Neural progenitor cell (in vitro differentiated cells): ENCODE results near the gene DIP2A. TPM values are rescaled to one million over a fixed set of nuclear protein-coding genes. Genes with fewer than 3 reads are reported as not detected.
"Not testable (repeated sequence)": the region's sequence is repeated elsewhere in the genome, so short reads cannot be mapped to it uniquely, and the experiment has no call there.

Experiments used
- DNase-seq: peaks from one replicate; pipeline ENCODE4 v3.0.0-alpha.2; 2016; ENCODE audit warnings: low spot score
- H2AFZ ChIP-seq: fragments of 200-600 bp; sonication (generic); replicated peaks from 2 replicates; pipeline ENCODE4 v1.6.1; 2016; ENCODE audit warnings: antibody characterized with exemption
- H3F3A ChIP-seq: fragments of 200-600 bp; sonication (generic); 2 replicates; pipeline ENCODE4 v1.6.1; 2016; ENCODE audit warnings: antibody characterized with exemption, low read depth
- H3K27ac ChIP-seq: fragments of 200-600 bp; sonication (generic); 2 replicates; pipeline ENCODE4 v1.5.1; 2016; ENCODE audit warnings: mild to moderate bottlenecking
- H3K27me3 ChIP-seq: fragments of 200-600 bp; sonication (generic); 2 replicates; pipeline ENCODE4 v1.6.1; 2016; ENCODE audit warnings: mild to moderate bottlenecking, moderate library complexity
- H3K36me3 ChIP-seq: fragments of 200-600 bp; sonication (generic); 2 replicates; pipeline ENCODE4 v1.5.1; 2016
- H3K4me1 ChIP-seq: fragments of 200-600 bp; sonication (generic); 2 replicates; pipeline ENCODE4 v1.6.1; 2016; ENCODE audit warnings: mixed run types
- H3K4me2 ChIP-seq: fragments of 200-600 bp; sonication (generic); 2 replicates; pipeline ENCODE4 v1.6.1; 2016
- H3K4me3 ChIP-seq: fragments of 200-600 bp; sonication (generic); 2 replicates; pipeline ENCODE4 v1.5.1; 2016
- H3K79me2 ChIP-seq: fragments of 200-600 bp; sonication (generic); 2 replicates; pipeline ENCODE4 v1.6.1; 2016; ENCODE audit warnings: low read depth
- H3K9ac ChIP-seq: fragments of 200-600 bp; sonication (generic); 2 replicates; pipeline ENCODE4 v1.6.1; 2016
- H3K9me3 ChIP-seq: fragments of 200-600 bp; sonication (generic); 2 replicates; pipeline ENCODE4 v1.5.1; 2016; ENCODE audit warnings: low read depth
- H4K20me1 ChIP-seq: fragments of 200-600 bp; sonication (generic); 2 replicates; pipeline ENCODE4 v1.6.1; 2016; ENCODE audit warnings: low read depth
- H3K27ac Mint-ChIP-seq: 3 replicates; pipeline ENCODE4 v1.8.0; 2021; ENCODE audit warnings: mixed read lengths
- H3K27me3 Mint-ChIP-seq: 2 replicates; pipeline ENCODE4 v1.8.0; 2022; ENCODE audit warnings: low read depth, mild to moderate bottlenecking, inconsistent platforms, moderate library complexity, mixed read lengths; ENCODE audit not compliant: insufficient read depth
- H3K36me3 Mint-ChIP-seq: 3 replicates; pipeline ENCODE4 v1.8.0; 2021; ENCODE audit warnings: mixed read lengths
- H3K4me1 Mint-ChIP-seq: 3 replicates; pipeline ENCODE4 v1.8.0; 2021; ENCODE audit warnings: mixed read lengths
- H3K4me3 Mint-ChIP-seq: 3 replicates; pipeline ENCODE4 v1.8.0; 2021; ENCODE audit warnings: mild to moderate bottlenecking, moderate library complexity, mixed read lengths
- H3K9me3 Mint-ChIP-seq: 3 replicates; pipeline ENCODE4 v1.8.0; 2020; ENCODE audit warnings: mixed read lengths
- EZH2 ChIP-seq: fragments of 200-600 bp; sonication (generic); IDR thresholded peaks from 2 replicates; pipeline ENCODE4 v1.6.1; 2017; ENCODE audit warnings: antibody characterized with exemption, mild to moderate bottlenecking, moderate library complexity
- EZH2phosphoT487 ChIP-seq: fragments of 200-600 bp; sonication (generic); IDR thresholded peaks from 2 replicates; pipeline ENCODE4 v1.6.1; 2017; ENCODE audit warnings: antibody characterized with exemption
- total RNA-seq: library from RNA; depleted of rRNA; stranded (reverse); fragments of >200 nt; gene quantifications from 2 replicates; pipeline ENCODE4 v1.2.3, GENCODE V29; 2015; ENCODE audit warnings: low replicate concordance
- TF ChIP-seq, protein P1 (sequence below): fragments of 200-600 bp; sonication (generic); IDR thresholded peaks from 2 replicates; pipeline ENCODE4 v1.5.1; 2017; ENCODE audit warnings: antibody characterized with exemption, mild to moderate bottlenecking

The DIP2A gene
- total RNA-seq, 1 donor from 2014 or later = 50.7 TPM

DNA sequence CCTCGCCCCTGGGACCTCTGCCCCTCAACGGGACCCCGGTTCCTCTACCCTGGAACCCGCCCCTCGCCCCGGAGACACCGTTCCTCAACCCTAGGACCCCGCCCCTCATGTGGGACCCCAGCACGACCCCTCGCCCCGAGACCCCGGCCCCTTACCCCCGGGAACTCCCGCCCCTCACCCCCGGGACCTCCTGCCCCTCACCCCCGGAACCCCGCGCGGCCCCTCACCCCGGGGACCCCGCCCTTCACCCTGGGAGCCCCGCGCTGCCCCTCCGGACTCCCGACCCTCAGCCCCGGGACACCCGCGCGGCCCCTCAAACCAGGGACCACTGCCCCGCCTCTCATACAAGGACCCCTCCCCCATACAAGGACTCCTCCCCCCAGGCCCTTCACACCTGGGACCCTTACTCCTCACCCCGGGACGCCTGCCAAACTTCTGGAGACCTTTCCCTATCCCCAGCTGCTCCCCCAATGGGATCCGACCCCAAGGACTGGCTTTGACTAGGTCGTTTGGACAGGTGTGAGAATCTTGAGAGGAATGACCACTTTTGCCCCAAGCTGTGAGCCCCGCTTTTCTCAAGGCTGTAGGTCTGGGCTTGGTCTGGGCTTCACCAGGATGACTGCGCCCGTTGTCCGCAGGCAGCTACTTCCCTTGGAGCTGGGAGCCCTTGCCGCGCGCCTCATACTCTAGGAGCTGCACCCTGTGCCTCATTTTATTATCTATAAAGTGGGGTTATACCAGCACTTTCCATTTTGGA is 843 bp downstream of the DIP2A start:
- peaks cover 73% of the 10 kb centered on the region for H3K79me2 ChIP-seq
- H3K27ac Mint-ChIP-seq = no peak overlapping the region

DNA sequence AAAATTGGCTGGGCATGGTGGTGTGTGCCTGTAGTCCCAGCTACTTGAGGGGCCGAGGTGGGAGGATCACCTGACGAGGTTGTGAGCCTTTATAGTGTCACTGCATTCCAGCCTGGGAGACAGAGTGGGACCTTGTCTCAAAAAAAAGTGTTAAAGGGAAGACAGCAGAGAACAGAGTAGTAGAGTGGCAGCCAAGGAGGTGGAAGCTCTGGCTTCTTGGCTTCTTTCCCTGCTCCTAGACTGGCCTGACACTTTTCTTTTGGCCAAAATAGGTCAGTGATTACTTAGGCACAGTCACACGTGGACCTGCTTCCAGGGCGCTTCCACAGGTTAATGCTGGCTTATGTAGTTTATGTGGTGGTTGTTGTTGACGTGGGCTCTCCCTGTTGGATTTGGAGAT is 3.2 kb downstream of the DIP2A start:
- Histone ChIP-seq H3K4me2 (no peak overlapping the region), H3K79me2 (peaks cover 71% of the 10 kb centered on the region), H3K9me3 (no peaks in the 10 kb centered on the region), H3K36me3 (no peaks in the 10 kb centered on the region), H4K20me1 (peaks cover 25% of the 10 kb centered on the region), H3K9ac (no peak overlapping the region), H3K27me3 (no peaks in the 10 kb centered on the region), H3K4me3 (no peak overlapping the region), H3K27ac (no peak overlapping the region), H3K4me1 (peaks cover 8% of the 10 kb centered on the region), H2AFZ (no peak overlapping the region), H3F3A (peaks cover 9% of the 10 kb centered on the region)
- TF ChIP-seq EZH2phosphoT487 (no peak), EZH2 (no peak)
- TF ChIP-seq, protein P1, sequence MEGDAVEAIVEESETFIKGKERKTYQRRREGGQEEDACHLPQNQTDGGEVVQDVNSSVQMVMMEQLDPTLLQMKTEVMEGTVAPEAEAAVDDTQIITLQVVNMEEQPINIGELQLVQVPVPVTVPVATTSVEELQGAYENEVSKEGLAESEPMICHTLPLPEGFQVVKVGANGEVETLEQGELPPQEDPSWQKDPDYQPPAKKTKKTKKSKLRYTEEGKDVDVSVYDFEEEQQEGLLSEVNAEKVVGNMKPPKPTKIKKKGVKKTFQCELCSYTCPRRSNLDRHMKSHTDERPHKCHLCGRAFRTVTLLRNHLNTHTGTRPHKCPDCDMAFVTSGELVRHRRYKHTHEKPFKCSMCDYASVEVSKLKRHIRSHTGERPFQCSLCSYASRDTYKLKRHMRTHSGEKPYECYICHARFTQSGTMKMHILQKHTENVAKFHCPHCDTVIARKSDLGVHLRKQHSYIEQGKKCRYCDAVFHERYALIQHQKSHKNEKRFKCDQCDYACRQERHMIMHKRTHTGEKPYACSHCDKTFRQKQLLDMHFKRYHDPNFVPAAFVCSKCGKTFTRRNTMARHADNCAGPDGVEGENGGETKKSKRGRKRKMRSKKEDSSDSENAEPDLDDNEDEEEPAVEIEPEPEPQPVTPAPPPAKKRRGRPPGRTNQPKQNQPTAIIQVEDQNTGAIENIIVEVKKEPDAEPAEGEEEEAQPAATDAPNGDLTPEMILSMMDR = no peak
- DNase-seq = no peak
- Mint-ChIP-seq H3K4me3 (no peak overlapping the region), H3K27me3 (peaks cover 2% of the 10 kb centered on the region), H3K9me3 (no peaks in the 10 kb centered on the region), H3K27ac (no peak overlapping the region), H3K4me1 (peaks cover 12% of the 10 kb centered on the region), H3K36me3 (peaks cover 16% of the 10 kb centered on the region)

More for the DNA sequence above, 843 bp downstream of the DIP2A start:
- Histone ChIP-seq H3K27me3 (no peaks in the 10 kb centered on the region), H3K4me3 (peak overlapping the region; percentile 97), H3K4me1 (peaks cover 9% of the 10 kb centered on the region), H3K36me3 (no peaks in the 10 kb centered on the region), H3F3A (peaks cover 9% of the 10 kb centered on the region), H4K20me1 (peaks cover 25% of the 10 kb centered on the region), H3K9me3 (no peaks in the 10 kb centered on the region), H3K27ac (no peak overlapping the region), H3K4me2 (peak overlapping the region; percentile 88), H2AFZ (peak overlapping the region; percentile 98), H3K9ac (peak overlapping the region; percentile 61)
- Mint-ChIP-seq H3K9me3 (no peaks in the 10 kb centered on the region), H3K4me3 (peak overlapping the region; percentile 94), H3K4me1 (peaks cover 23% of the 10 kb centered on the region), H3K36me3 (peaks cover 20% of the 10 kb centered on the region), H3K27me3 (peaks cover 2% of the 10 kb centered on the region)
- DNase-seq = peak; percentile 42
- no peak for TF ChIP-seq EZH2

DNA sequence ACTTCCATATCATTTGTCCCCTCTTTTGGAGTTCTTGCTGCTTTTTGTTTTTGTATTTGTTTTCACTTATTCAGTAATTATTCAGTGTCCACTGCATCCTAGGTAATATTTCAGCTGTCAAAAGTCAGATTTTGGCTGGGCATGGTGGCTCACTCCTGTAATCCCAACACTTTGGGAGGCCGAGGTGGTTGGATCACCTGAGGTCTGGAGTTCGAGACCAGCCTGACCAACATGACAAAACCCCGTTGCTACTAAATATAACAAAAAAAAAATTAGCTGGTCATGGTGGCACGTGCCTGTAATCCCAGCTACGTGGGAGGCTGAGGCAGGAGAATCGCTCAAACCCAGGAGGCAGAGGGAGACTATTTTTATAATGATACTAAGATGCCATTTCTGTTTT is 6.5 kb downstream of the DIP2A start:
- DNase-seq, H3K4me3 Mint-ChIP-seq, H3K9me3 ChIP-seq, H3K4me3 ChIP-seq, H3K27ac ChIP-seq, H3K4me1 ChIP-seq, H3K4me1 Mint-ChIP-seq, H3F3A ChIP-seq, H3K27ac Mint-ChIP-seq, H3K27me3 ChIP-seq, H3K27me3 Mint-ChIP-seq, H3K9ac ChIP-seq, H3K36me3 ChIP-seq, H3K9me3 Mint-ChIP-seq, H2AFZ ChIP-seq, H3K4me2 ChIP-seq: not testable (repeated sequence)
- peaks cover 24% of the 10 kb centered on the region for H3K36me3 Mint-ChIP-seq
- peaks cover 70% of the 10 kb centered on the region for H3K79me2 ChIP-seq
- H4K20me1 ChIP-seq = peaks cover 19% of the 10 kb centered on the region

DNA sequence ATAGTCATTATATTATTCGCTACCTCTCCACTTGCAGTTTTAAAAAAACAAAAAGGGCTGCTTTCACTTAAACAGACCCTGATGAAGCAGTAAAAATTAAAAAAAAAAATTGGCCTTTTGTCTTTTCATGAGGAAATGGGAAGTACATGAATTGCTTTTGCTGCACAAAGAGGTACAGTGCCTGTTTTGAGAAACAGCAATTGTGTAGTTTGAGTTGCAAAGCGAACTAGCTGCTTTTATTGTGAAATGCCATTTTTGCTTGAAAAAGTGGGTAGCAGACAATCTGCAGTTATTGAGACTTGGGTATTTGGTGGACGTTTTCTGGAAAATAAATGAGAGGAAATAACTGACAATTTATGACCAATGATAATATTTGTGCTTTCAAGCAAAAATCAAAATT is 7.0 kb downstream of the DIP2A start:
- H3K4me1 Mint-ChIP-seq = peaks cover 2% of the 10 kb centered on the region
- Histone ChIP-seq H3K9ac (no peak overlapping the region), H3K27me3 (no peaks in the 10 kb centered on the region), H2AFZ (no peak overlapping the region), H4K20me1 (peaks cover 15% of the 10 kb centered on the region), H3K79me2 (peaks cover 65% of the 10 kb centered on the region), H3F3A (no peaks in the 10 kb centered on the region), H3K27ac (no peak overlapping the region), H3K36me3 (no peaks in the 10 kb centered on the region), H3K4me1 (no peaks in the 10 kb centered on the region), H3K4me2 (no peak overlapping the region), H3K4me3 (no peak overlapping the region), H3K9me3 (no peaks in the 10 kb centered on the region)
- H3K4me3 Mint-ChIP-seq = no peak overlapping the region
- no peak for DNase-seq
- H3K27ac Mint-ChIP-seq = no peak overlapping the region
- peaks cover 24% of the 10 kb centered on the region for H3K36me3 Mint-ChIP-seq
- H3K27me3 Mint-ChIP-seq = peaks cover 4% of the 10 kb centered on the region
- no peaks in the 10 kb centered on the region for H3K9me3 Mint-ChIP-seq
- TF ChIP-seq EZH2phosphoT487 (no peak), EZH2 (no peak)
- TF ChIP-seq, protein P1 = no peak
